ENCODE results near the gene KIF22. TPM values are rescaled to one million over a fixed set of nuclear protein-coding genes. Genes with fewer than 3 reads are reported as not detected.
A peak's percentile ranks its signal among the peaks of the same experiment; 100 is the strongest.

Gene KIF22
- total and polyA plus RNA-seq, 9 of the 15 experiments (the other 6 are each of a cell fraction or from before 2014, with no cell fraction given): 8.7 to 232 (median 131) TPM

GRCh38 chr16:29816694-29817441 lies 26.3 kb downstream of the KIF22 start (continued):
- TF ChIP-seq, protein P1, sequence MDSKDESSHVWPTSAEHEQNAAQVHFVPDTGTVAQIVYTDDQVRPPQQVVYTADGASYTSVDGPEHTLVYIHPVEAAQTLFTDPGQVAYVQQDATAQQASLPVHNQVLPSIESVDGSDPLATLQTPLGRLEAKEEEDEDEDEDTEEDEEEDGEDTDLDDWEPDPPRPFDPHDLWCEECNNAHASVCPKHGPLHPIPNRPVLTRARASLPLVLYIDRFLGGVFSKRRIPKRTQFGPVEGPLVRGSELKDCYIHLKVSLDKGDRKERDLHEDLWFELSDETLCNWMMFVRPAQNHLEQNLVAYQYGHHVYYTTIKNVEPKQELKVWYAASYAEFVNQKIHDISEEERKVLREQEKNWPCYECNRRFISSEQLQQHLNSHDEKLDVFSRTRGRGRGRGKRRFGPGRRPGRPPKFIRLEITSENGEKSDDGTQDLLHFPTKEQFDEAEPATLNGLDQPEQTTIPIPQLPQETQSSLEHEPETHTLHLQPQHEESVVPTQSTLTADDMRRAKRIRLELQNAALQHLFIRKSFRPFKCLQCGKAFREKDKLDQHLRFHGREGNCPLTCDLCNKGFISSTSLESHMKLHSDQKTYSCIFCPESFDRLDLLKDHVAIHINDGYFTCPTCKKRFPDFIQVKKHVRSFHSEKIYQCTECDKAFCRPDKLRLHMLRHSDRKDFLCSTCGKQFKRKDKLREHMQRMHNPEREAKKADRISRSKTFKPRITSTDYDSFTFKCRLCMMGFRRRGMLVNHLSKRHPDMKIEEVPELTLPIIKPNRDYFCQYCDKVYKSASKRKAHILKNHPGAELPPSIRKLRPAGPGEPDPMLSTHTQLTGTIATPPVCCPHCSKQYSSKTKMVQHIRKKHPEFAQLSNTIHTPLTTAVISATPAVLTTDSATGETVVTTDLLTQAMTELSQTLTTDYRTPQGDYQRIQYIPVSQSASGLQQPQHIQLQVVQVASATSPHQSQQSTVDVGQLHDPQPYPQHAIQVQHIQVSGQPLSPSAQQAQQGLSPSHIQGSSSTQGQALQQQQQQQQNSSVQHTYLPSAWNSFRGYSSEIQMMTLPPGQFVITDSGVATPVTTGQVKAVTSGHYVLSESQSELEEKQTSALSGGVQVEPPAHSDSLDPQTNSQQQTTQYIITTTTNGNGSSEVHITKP (IDR thresholded peaks at IDR 0.05; ENCODE audit: partially characterized antibody): peak; percentile 59
- TF ChIP-seq EGR1 (conservative IDR thresholded peaks at IDR 0.05) (peak; percentile 77), AFF1 (IDR thresholded peaks at IDR 0.05; ENCODE audit: low read depth in 1 of 2, partially characterized antibody in 2 of 2) (peak in 1 of 2 experiments; percentile 44), ZNF263 (CRISPR knock-in tag; IDR thresholded peaks at IDR 0.05; ENCODE audit: borderline replicate concordance) (peak; percentile 34; the same call in 1 of the 2 replicates), SMARCE1 (IDR thresholded peaks at IDR 0.05) (0 out of 2 replicates have a peak, but pooled peaks have one; percentile 14), ZFP1 (CRISPR knock-in tag; IDR thresholded peaks at IDR 0.05) (0 out of 2 replicates have a peak, but pooled peaks have one; percentile 34), SRSF7 (optimal IDR thresholded peaks at IDR 0.05; ENCODE audit: low read depth, low read length) (no peak), KAT2B (IDR thresholded peaks at IDR 0.05; ENCODE audit: low read depth, low read length) (no peak), L3MBTL2 (IDR thresholded peaks at IDR 0.05) (peak; percentile 33; the same call in 1 of the 2 replicates), PHF8 (IDR thresholded peaks at IDR 0.05; ENCODE audit: borderline replicate concordance, low read length) (peak; percentile 14; the same call in 1 of the 2 replicates), MAFK (IDR thresholded peaks at IDR 0.05; ENCODE audit: low read length) (no peak)
- TF ChIP-seq, protein P2, sequence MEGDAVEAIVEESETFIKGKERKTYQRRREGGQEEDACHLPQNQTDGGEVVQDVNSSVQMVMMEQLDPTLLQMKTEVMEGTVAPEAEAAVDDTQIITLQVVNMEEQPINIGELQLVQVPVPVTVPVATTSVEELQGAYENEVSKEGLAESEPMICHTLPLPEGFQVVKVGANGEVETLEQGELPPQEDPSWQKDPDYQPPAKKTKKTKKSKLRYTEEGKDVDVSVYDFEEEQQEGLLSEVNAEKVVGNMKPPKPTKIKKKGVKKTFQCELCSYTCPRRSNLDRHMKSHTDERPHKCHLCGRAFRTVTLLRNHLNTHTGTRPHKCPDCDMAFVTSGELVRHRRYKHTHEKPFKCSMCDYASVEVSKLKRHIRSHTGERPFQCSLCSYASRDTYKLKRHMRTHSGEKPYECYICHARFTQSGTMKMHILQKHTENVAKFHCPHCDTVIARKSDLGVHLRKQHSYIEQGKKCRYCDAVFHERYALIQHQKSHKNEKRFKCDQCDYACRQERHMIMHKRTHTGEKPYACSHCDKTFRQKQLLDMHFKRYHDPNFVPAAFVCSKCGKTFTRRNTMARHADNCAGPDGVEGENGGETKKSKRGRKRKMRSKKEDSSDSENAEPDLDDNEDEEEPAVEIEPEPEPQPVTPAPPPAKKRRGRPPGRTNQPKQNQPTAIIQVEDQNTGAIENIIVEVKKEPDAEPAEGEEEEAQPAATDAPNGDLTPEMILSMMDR (IDR thresholded peaks at IDR 0.05 in 2 of 3, conservative IDR thresholded peaks at IDR 0.05 in 1 of 3; ENCODE audit: insufficient read depth in 2 of 3, low read depth in 1 of 3, low read length in 3 of 3): peak; percentile 12 to 48 (median 24); a peak in 2 of 6 replicates

Data from K562 (cell line).